ENCODE results near the gene UMOD.

DNA sequence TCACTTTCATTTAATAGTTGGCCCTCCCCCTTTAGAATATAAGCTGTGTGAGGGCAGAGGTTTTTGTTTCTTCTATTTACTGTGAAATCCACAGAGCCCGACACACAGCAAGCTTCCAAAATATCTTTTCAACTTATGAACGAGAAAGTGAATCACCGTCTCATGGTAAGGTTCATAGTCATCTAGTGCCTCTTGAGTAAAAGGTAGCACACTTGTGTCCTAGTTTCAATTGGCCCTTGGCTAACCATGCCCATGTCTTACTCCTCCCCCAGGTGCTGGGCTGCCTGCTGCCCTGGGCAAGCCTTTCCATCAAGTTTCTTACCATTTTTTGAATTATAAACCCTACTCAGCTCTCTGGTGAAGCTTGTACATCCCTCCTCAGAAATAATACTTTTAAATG lies 12.8 kb downstream of the UMOD start:
- TF ChIP-seq, protein P1, sequence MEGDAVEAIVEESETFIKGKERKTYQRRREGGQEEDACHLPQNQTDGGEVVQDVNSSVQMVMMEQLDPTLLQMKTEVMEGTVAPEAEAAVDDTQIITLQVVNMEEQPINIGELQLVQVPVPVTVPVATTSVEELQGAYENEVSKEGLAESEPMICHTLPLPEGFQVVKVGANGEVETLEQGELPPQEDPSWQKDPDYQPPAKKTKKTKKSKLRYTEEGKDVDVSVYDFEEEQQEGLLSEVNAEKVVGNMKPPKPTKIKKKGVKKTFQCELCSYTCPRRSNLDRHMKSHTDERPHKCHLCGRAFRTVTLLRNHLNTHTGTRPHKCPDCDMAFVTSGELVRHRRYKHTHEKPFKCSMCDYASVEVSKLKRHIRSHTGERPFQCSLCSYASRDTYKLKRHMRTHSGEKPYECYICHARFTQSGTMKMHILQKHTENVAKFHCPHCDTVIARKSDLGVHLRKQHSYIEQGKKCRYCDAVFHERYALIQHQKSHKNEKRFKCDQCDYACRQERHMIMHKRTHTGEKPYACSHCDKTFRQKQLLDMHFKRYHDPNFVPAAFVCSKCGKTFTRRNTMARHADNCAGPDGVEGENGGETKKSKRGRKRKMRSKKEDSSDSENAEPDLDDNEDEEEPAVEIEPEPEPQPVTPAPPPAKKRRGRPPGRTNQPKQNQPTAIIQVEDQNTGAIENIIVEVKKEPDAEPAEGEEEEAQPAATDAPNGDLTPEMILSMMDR (IDR thresholded peaks at IDR 0.05; ENCODE audit: low read depth, low read length, poor library complexity, severe bottlenecking), result no peak
- no peak for TF ChIP-seq EZH2phosphoT487 (IDR thresholded peaks at IDR 0.05; ENCODE audit: borderline replicate concordance, low read length)

Measured in DOHH2 (cell line).